Activated CD8-positive, alpha-beta T cell treated with anti-CD3 and anti-CD28 coated beads for 36 hours (primary cell): Measurements from ENCODE around the gene NOB1. TPM values are rescaled to one million over a fixed set of nuclear protein-coding genes. Genes with fewer than 3 reads are reported as not detected.
A peak's percentile ranks its signal among the peaks of the same experiment; 100 is the strongest.
"Not testable (repeated sequence)": the region's sequence is repeated elsewhere in the genome, so short reads cannot be mapped to it uniquely, and the experiment has no call there.

ENCODE experiments used
- ATAC-seq: fragments of 200-7000 bp; cut with Tn5 transposase; one replicate; pipeline ENCODE4 v1.10.0; 2021; ENCODE audit warnings: mild to moderate bottlenecking, moderate library complexity
- CTCF ChIA-PET: fragments of 350-600 bp; sonication (Branson Sonifier 250); formaldehyde crosslinking; loops from one replicate; lab custom pipeline; 2021; ENCODE audit warnings: antibody characterized with exemption; lab: Charles Lee
- POLR2A ChIA-PET: fragments of 350-600 bp; sonication (Branson Sonifier 250); formaldehyde crosslinking; loops from one replicate; lab custom pipeline; 2021; ENCODE audit warnings: antibody characterized with exemption; lab: Charles Lee
- DNase-seq: peaks from one replicate; pipeline ENCODE4 v3.0.0-alpha.2; 2020
- H3K27ac Mint-ChIP-seq: one replicate; pipeline ENCODE4 v1.8.0; 2021; ENCODE audit warnings: mild to moderate bottlenecking, mixed read lengths
- H3K27me3 Mint-ChIP-seq: one replicate; pipeline ENCODE4 v1.8.0; 2021; ENCODE audit warnings: mixed read lengths
- H3K36me3 Mint-ChIP-seq: one replicate; pipeline ENCODE4 v1.8.0; 2021; ENCODE audit warnings: low read depth, mixed read lengths
- H3K4me1 Mint-ChIP-seq: one replicate; pipeline ENCODE4 v1.8.0; 2021; ENCODE audit warnings: low read depth, mixed read lengths
- H3K4me3 Mint-ChIP-seq: one replicate; pipeline ENCODE4 v1.8.0; 2021; ENCODE audit warnings: mild to moderate bottlenecking, moderate library complexity, mixed read lengths
- H3K9me3 Mint-ChIP-seq: one replicate; pipeline ENCODE4 v1.8.0; 2021; ENCODE audit warnings: mixed read lengths
- intact Hi-C: fragments of 100-400 bp; cut with micrococcal nuclease; formaldehyde crosslinking; loops from one replicate; pipeline ENCODE4 v1.10.0; 2022
- total RNA-seq, 2 experiments: library from RNA; stranded (reverse); gene quantifications; one replicate each; pipeline ENCODE4 v1.2.3, GENCODE V29; 2021
- TF ChIP-seq, protein P1 (sequence below): fragments of 200-600 bp; IDR thresholded peaks from one replicate; pipeline ENCODE4 v1.8.0; 2022; ENCODE audit warnings: antibody characterized with exemption, mild to moderate bottlenecking

NOB1 gene
- total RNA-seq, 2 experiments from 2014 or later: 139 to 146 TPM

DNA sequence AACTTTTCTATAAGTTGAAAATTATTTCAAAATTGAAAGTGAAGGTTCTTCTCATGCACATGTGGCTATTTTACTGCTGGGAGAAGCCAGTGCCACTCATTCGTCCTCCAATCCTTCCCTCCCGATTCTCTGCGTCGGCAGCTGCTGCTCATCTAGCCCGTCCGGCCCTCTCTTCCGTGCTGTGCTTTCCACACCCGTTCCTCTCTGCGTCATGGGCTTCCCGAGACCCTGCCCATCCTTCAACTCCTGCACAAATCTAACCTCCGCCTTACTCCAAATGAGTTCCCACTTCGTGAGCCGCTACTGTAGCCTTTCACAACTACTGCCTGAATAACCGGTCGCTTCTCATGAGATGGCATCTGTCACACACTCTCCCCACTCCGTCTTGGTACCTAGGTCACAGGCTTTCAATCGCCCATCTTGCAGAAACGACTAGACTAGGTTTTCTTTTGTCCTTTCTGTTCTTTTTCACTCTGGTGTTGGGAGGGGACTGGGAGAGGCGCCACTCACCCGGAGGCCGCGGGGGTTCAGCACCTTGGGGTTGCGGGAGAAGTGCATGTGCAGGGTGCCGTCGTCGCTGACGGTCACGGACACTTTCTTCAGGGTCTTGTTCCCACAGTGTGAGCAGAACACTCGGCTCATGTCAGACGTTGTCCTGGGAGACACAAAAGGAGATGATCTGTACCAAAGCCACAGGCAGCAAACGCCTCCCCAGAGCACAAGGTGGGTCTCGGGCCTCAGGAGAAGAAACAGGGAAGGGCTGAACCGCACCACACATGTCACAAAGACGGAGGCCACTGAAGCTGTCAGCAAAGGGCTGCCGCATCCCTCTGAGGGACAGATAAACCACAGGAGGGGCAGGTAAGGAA lies 10.1 kb downstream of the NOB1 start:
- no peak overlapping the region for H3K4me3 Mint-ChIP-seq
- POLR2A ChIA-PET: interaction anchor here (1.0 to 2.5 kb wide), 3 partner anchors 9 to 339 kb away, joined by 3 to 19 read pairs (median 4); partner anchors contain the start of gene WWP2

DNA sequence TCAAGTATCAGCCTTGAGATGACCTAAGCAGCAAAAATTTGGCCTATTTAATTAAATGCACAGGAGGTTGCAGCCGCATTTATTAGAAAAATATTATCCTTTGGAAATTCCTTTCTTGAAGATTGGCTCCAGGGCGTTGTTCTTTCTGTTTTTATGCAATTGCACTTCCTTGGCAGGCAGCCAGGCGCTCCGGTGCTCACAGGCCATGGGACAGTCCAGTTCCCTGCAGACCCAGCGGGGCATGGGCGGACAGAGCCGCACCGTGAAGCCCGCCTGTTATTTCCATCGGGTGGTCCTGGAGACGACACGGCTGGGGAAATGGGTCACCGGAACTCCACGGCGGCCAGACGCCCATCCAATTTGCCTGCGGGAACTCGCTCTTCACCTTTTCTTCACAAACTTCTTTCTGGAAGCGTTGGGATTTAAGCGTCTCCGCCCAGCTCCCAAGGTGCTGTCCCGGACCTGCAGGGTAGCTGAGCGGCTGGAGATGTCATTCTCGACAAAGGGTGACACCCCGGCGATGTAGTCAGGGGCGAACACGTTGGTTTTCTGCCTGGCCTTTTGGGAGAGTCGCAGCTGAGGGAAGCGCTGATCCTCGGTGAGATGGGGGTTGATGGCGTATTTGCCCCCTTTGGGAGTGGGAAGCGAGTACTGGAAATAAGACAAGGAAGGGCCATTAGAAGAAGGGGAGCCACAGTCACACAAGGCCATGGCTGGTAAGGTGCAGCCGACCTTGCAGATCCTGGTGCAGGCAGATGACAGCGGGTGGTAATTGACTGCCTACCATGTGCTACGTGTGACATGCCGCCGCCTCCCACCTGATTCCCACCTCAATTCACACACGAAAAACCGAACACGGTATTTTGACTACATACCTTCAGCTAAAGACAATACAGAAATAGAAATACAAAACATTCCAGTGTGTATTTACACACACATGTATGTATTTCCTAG lies 12.5 kb downstream of the NOB1 start:
- H3K36me3 Mint-ChIP-seq: peaks cover 54% of the 10 kb centered on the region

More for the DNA sequence above, 10.1 kb downstream of the NOB1 start:
- H3K27me3 Mint-ChIP-seq: no peaks in the 10 kb centered on the region
- intact Hi-C loops: no loop called here
- peaks cover 7% of the 10 kb centered on the region for H3K4me1 Mint-ChIP-seq
- CTCF ChIA-PET: interaction anchor here (3.0 kb wide), 1 partner anchor 10 kb away, joined by 15 read pairs; the partner anchor contains the start of gene NOB1
- peak overlapping the region; percentile 16 for H3K27ac Mint-ChIP-seq
- DNase-seq (no peak), ATAC-seq (no peak)
- H3K9me3 Mint-ChIP-seq: no peaks in the 10 kb centered on the region
- peaks cover 72% of the 10 kb centered on the region for H3K36me3 Mint-ChIP-seq
- TF ChIP-seq, protein P1, sequence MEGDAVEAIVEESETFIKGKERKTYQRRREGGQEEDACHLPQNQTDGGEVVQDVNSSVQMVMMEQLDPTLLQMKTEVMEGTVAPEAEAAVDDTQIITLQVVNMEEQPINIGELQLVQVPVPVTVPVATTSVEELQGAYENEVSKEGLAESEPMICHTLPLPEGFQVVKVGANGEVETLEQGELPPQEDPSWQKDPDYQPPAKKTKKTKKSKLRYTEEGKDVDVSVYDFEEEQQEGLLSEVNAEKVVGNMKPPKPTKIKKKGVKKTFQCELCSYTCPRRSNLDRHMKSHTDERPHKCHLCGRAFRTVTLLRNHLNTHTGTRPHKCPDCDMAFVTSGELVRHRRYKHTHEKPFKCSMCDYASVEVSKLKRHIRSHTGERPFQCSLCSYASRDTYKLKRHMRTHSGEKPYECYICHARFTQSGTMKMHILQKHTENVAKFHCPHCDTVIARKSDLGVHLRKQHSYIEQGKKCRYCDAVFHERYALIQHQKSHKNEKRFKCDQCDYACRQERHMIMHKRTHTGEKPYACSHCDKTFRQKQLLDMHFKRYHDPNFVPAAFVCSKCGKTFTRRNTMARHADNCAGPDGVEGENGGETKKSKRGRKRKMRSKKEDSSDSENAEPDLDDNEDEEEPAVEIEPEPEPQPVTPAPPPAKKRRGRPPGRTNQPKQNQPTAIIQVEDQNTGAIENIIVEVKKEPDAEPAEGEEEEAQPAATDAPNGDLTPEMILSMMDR: no peak

DNA sequence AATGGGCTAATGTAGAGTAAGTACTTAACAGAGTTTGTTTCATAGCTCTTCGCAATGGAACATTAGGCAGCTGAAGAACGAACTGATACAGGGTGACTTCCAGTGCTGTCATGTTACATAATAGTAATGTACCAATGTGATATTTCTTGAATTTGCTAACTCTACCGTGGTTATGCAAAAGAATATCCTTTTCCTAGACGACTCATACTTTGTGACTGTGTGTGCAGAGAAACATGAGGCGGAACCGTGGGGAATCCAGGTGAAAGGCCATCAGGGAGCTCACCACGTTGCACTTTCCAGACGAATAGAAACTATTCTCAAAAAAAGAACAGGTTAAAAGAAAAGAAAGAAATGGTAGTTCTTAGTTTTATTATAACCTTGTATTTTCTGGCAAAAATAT lies 13.2 kb downstream of the NOB1 start:
- intact Hi-C loops: no loop called here
- Mint-ChIP-seq H3K9me3 (no peaks in the 10 kb centered on the region), H3K27me3 (no peaks in the 10 kb centered on the region), H3K27ac (no peak overlapping the region), H3K4me3 (no peak overlapping the region), H3K36me3 (peaks cover 52% of the 10 kb centered on the region), H3K4me1 (no peaks in the 10 kb centered on the region)
- DNase-seq: no peak
- POLR2A ChIA-PET: interaction anchor here (0.6 to 2.7 kb wide), 6 partner anchors 9 to 22 kb away, joined by 3 to 11 read pairs (median 3); partner anchors contain the start of genes NOB1 and NQO1
- no peak for ATAC-seq
- CTCF ChIA-PET: interaction anchor here (1.5 to 1.8 kb wide), 2 partner anchors 13 to 32 kb away, joined by 5 to 7 read pairs; partner anchors contain the start of gene NOB1
- TF ChIP-seq, protein P1: no peak

More for the DNA sequence above, 12.5 kb downstream of the NOB1 start:
- Mint-ChIP-seq H3K4me1 (no peaks in the 10 kb centered on the region), H3K27me3 (no peaks in the 10 kb centered on the region), H3K4me3 (no peak overlapping the region), H3K27ac (no peak overlapping the region), H3K9me3 (no peaks in the 10 kb centered on the region)
- ChIA-PET CTCF (interaction anchor here (0.8 to 1.8 kb wide), 3 partner anchors 12 to 33 kb away, joined by 3 to 7 read pairs (median 5); partner anchors contain the start of gene NOB1), POLR2A (interaction anchor here (0.8 to 2.7 kb wide), 5 partner anchors 12 to 21 kb away, joined by 3 to 11 read pairs (median 3); partner anchors contain the start of genes NOB1 and NQO1)
- ATAC-seq (no peak), DNase-seq (no peak)
- intact Hi-C loops: no loop called here
- TF ChIP-seq, protein P1: no peak

DNA sequence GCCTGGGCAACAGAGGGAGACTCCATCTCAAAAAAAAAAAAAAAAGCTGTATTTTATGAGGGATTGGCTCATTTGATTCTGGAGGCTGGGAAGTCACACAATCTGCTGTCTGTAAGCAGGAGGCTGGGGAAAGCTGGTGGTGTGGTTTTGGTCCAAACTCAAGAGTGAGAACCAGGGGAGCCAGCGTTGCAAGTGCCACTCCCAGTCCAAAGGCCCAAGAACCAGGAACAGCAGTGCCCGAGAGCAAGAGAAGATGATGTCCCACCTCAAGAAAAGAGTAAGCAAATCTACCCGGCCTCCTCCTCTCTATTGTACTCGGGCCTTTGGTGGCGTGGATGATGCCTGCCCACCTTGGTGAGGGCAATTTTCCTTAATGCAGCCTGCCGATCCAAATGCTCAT lies 22.6 kb downstream of the NOB1 start:
- Mint-ChIP-seq H3K27me3 (no peaks in the 10 kb centered on the region), H3K36me3 (no peaks in the 10 kb centered on the region), H3K4me3 (no peak overlapping the region), H3K4me1 (peaks cover 9% of the 10 kb centered on the region), H3K9me3 (no peaks in the 10 kb centered on the region), H3K27ac (no peak overlapping the region)
- POLR2A ChIA-PET: interaction anchor here (0.7 to 2.2 kb wide), 3 partner anchors 9 to 23 kb away, joined by 3 to 7 read pairs (median 4); partner anchors contain the start of gene NOB1
- CTCF ChIA-PET: interaction anchor here (2.1 kb wide), 1 partner anchor 22 kb away, joined by 10 read pairs; the partner anchor contains the start of gene NOB1
- ATAC-seq: no peak
- no peak for DNase-seq
- intact Hi-C loops: no loop called here
- TF ChIP-seq, protein P1: no peak

DNA sequence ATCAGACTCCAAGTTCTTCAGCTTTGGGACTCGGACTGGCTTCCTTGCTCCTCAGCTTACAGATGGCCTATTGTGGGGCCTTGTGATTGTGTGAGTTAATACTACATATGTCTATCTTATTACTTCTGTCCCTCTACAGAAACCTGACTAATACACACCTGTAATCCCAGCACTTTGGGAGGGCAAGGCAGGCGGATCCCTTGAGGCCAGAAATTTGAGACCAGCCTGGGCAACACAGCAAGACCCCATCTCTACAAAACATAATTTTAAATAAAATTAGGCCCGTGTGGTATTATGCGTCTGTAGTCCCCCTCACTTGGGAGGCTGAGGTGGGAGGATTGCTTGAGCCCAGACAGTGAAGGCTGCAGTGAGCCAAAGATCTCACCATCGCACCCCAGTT lies 23.4 kb downstream of the NOB1 start:
- POLR2A ChIA-PET: interaction anchor here (2.2 kb wide), 1 partner anchor 24 kb away, joined by 7 read pairs; the partner anchor contains the start of gene NOB1
- ATAC-seq, intact Hi-C loops, H3K36me3 Mint-ChIP-seq, H3K9me3 Mint-ChIP-seq, H3K4me3 Mint-ChIP-seq, H3K27me3 Mint-ChIP-seq, H3K27ac Mint-ChIP-seq, DNase-seq: not testable (repeated sequence)
- CTCF ChIA-PET: interaction anchor here (2.1 kb wide), 1 partner anchor 23 kb away, joined by 10 read pairs; the partner anchor contains the start of gene NOB1
- H3K4me1 Mint-ChIP-seq: peaks cover 14% of the 10 kb centered on the region

DNA sequence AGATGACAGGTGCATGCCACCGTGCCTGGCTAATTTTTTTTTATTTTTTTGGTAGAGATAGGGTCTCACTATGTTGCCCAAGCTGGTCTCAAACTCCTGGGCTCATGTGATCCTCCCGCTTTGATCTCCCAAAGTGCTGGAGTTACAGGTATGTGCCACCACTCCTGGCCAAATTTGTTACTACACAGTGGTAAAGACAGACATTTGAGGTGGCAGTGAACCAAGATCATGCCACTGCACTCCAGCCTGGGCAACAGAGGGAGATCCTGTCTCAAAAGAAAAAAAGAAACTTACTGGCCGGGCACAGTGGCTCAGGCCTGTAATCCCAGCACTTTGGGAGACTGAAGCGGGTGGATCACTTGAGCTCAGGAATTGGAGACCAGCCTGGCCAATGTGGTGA lies 25.7 kb downstream of the NOB1 start:
- H3K27ac Mint-ChIP-seq, DNase-seq, H3K9me3 Mint-ChIP-seq, intact Hi-C loops, H3K27me3 Mint-ChIP-seq, H3K4me3 Mint-ChIP-seq, H3K36me3 Mint-ChIP-seq, ATAC-seq: not testable (repeated sequence)
- peaks cover 22% of the 10 kb centered on the region for H3K4me1 Mint-ChIP-seq
- ChIA-PET POLR2A (interaction anchor here (1.0 to 4.7 kb wide), 4 partner anchors 9 to 26 kb away, joined by 4 to 20 read pairs (median 5); partner anchors contain the start of gene NOB1), CTCF (interaction anchor here (0.7 to 1.1 kb wide), 3 partner anchors 10 to 25 kb away, joined by 3 to 5 read pairs (median 3); partner anchors contain the start of gene NOB1)
